Neural progenitor cell (in vitro differentiated cells): ENCODE measurements around the gene CLIC6. TPM values are rescaled to one million over a fixed set of nuclear protein-coding genes. Genes with fewer than 3 reads are reported as not detected.

ENCODE experiments used
- DNase-seq: peaks from one replicate; pipeline ENCODE4 v3.0.0-alpha.2; 2016; ENCODE audit warnings: low spot score
- H2AFZ ChIP-seq: fragments of 200-600 bp; sonication (generic); replicated peaks from 2 replicates; pipeline ENCODE4 v1.6.1; 2016; ENCODE audit warnings: antibody characterized with exemption
- H3F3A ChIP-seq: fragments of 200-600 bp; sonication (generic); 2 replicates; pipeline ENCODE4 v1.6.1; 2016; ENCODE audit warnings: antibody characterized with exemption, low read depth
- H3K27ac ChIP-seq: fragments of 200-600 bp; sonication (generic); 2 replicates; pipeline ENCODE4 v1.5.1; 2016; ENCODE audit warnings: mild to moderate bottlenecking
- H3K27me3 ChIP-seq: fragments of 200-600 bp; sonication (generic); 2 replicates; pipeline ENCODE4 v1.6.1; 2016; ENCODE audit warnings: mild to moderate bottlenecking, moderate library complexity
- H3K36me3 ChIP-seq: fragments of 200-600 bp; sonication (generic); 2 replicates; pipeline ENCODE4 v1.5.1; 2016
- H3K4me1 ChIP-seq: fragments of 200-600 bp; sonication (generic); 2 replicates; pipeline ENCODE4 v1.6.1; 2016; ENCODE audit warnings: mixed run types
- H3K4me2 ChIP-seq: fragments of 200-600 bp; sonication (generic); 2 replicates; pipeline ENCODE4 v1.6.1; 2016
- H3K4me3 ChIP-seq: fragments of 200-600 bp; sonication (generic); 2 replicates; pipeline ENCODE4 v1.5.1; 2016
- H3K79me2 ChIP-seq: fragments of 200-600 bp; sonication (generic); 2 replicates; pipeline ENCODE4 v1.6.1; 2016; ENCODE audit warnings: low read depth
- H3K9ac ChIP-seq: fragments of 200-600 bp; sonication (generic); 2 replicates; pipeline ENCODE4 v1.6.1; 2016
- H3K9me3 ChIP-seq: fragments of 200-600 bp; sonication (generic); 2 replicates; pipeline ENCODE4 v1.5.1; 2016; ENCODE audit warnings: low read depth
- H4K20me1 ChIP-seq: fragments of 200-600 bp; sonication (generic); 2 replicates; pipeline ENCODE4 v1.6.1; 2016; ENCODE audit warnings: low read depth
- H3K27ac Mint-ChIP-seq: 3 replicates; pipeline ENCODE4 v1.8.0; 2021; ENCODE audit warnings: mixed read lengths
- H3K27me3 Mint-ChIP-seq: 2 replicates; pipeline ENCODE4 v1.8.0; 2022; ENCODE audit warnings: low read depth, mild to moderate bottlenecking, inconsistent platforms, moderate library complexity, mixed read lengths; ENCODE audit not compliant: insufficient read depth
- H3K36me3 Mint-ChIP-seq: 3 replicates; pipeline ENCODE4 v1.8.0; 2021; ENCODE audit warnings: mixed read lengths
- H3K4me1 Mint-ChIP-seq: 3 replicates; pipeline ENCODE4 v1.8.0; 2021; ENCODE audit warnings: mixed read lengths
- H3K4me3 Mint-ChIP-seq: 3 replicates; pipeline ENCODE4 v1.8.0; 2021; ENCODE audit warnings: mild to moderate bottlenecking, moderate library complexity, mixed read lengths
- H3K9me3 Mint-ChIP-seq: 3 replicates; pipeline ENCODE4 v1.8.0; 2020; ENCODE audit warnings: mixed read lengths
- CTCF ChIP-seq: fragments of 200-600 bp; sonication (generic); IDR thresholded peaks from 2 replicates; pipeline ENCODE4 v1.5.1; 2017; ENCODE audit warnings: antibody characterized with exemption, mild to moderate bottlenecking
- EZH2 ChIP-seq: fragments of 200-600 bp; sonication (generic); IDR thresholded peaks from 2 replicates; pipeline ENCODE4 v1.6.1; 2017; ENCODE audit warnings: antibody characterized with exemption, mild to moderate bottlenecking, moderate library complexity
- EZH2phosphoT487 ChIP-seq: fragments of 200-600 bp; sonication (generic); IDR thresholded peaks from 2 replicates; pipeline ENCODE4 v1.6.1; 2017; ENCODE audit warnings: antibody characterized with exemption
- total RNA-seq: library from RNA; depleted of rRNA; stranded (reverse); fragments of >200 nt; gene quantifications from 2 replicates; pipeline ENCODE4 v1.2.3, GENCODE V29; 2015; ENCODE audit warnings: low replicate concordance

CLIC6 gene
- total RNA-seq, 1 donor from 2014 or later: 0.15 TPM

- Histone ChIP-seq H3K4me3 (no peak overlapping the region), H3K27ac (no peak overlapping the region), H3K79me2 (no peaks in the 10 kb centered on the region), H4K20me1 (no peaks in the 10 kb centered on the region), H3F3A (no peaks in the 10 kb centered on the region), H3K9me3 (no peaks in the 10 kb centered on the region), H3K9ac (no peak overlapping the region), H3K36me3 (no peaks in the 10 kb centered on the region), H3K4me2 (no peak overlapping the region), H3K27me3 (no peaks in the 10 kb centered on the region), H3K4me1 (peaks cover 14% of the 10 kb centered on the region), H2AFZ (no peak overlapping the region)
- peaks cover 2% of the 10 kb centered on the region for H3K36me3 Mint-ChIP-seq
- no peak overlapping the region for H3K4me3 Mint-ChIP-seq
- H3K27ac Mint-ChIP-seq: no peak overlapping the region
- no peak for DNase-seq
- peaks cover 26% of the 10 kb centered on the region for H3K4me1 Mint-ChIP-seq
- peaks cover 5% of the 10 kb centered on the region for H3K27me3 Mint-ChIP-seq
- peaks cover 20% of the 10 kb centered on the region for H3K9me3 Mint-ChIP-seq
- no peak for TF ChIP-seq EZH2phosphoT487
- TF ChIP-seq CTCF: no peak
- no peak for TF ChIP-seq EZH2
Observed at GRCh38 chr21:34695434-34695833, 26.6 kb downstream of the CLIC6 start.

- Mint-ChIP-seq H3K9me3 (peaks cover 20% of the 10 kb centered on the region), H3K27me3 (peaks cover 9% of the 10 kb centered on the region), H3K4me1 (peaks cover 22% of the 10 kb centered on the region), H3K27ac (no peak overlapping the region), H3K36me3 (peaks cover 2% of the 10 kb centered on the region), H3K4me3 (no peak overlapping the region)
- no peaks in the 10 kb centered on the region for H3F3A ChIP-seq
- no peak overlapping the region for H3K4me2 ChIP-seq
- H2AFZ ChIP-seq: no peak overlapping the region
- H3K27ac ChIP-seq: no peak overlapping the region
- no peak overlapping the region for H3K4me3 ChIP-seq
- H3K27me3 ChIP-seq: no peaks in the 10 kb centered on the region
- TF ChIP-seq CTCF (no peak), EZH2phosphoT487 (no peak), EZH2 (no peak)
- H3K79me2 ChIP-seq: no peaks in the 10 kb centered on the region
- H3K36me3 ChIP-seq: no peaks in the 10 kb centered on the region
- no peak overlapping the region for H3K9ac ChIP-seq
- DNase-seq: no peak
- no peaks in the 10 kb centered on the region for H4K20me1 ChIP-seq
- H3K9me3 ChIP-seq: no peaks in the 10 kb centered on the region
- peaks cover 14% of the 10 kb centered on the region for H3K4me1 ChIP-seq
Observed at GRCh38 chr21:34696121-34696520, 27.3 kb downstream of the CLIC6 start.

GRCh38 chr21:34697826-34698225 is 29.0 kb downstream of the CLIC6 start:
- H3K4me1 Mint-ChIP-seq: peaks cover 13% of the 10 kb centered on the region
- no peak overlapping the region for H3K4me3 Mint-ChIP-seq
- no peak overlapping the region for H2AFZ ChIP-seq
- H3F3A ChIP-seq: no peaks in the 10 kb centered on the region
- no peak overlapping the region for H3K27ac Mint-ChIP-seq
- H3K9me3 Mint-ChIP-seq: peaks cover 22% of the 10 kb centered on the region
- peaks cover 4% of the 10 kb centered on the region for H3K36me3 Mint-ChIP-seq
- H4K20me1 ChIP-seq: no peaks in the 10 kb centered on the region
- H3K9me3 ChIP-seq: no peaks in the 10 kb centered on the region
- peaks cover 7% of the 10 kb centered on the region for H3K4me1 ChIP-seq
- peaks cover 9% of the 10 kb centered on the region for H3K27me3 Mint-ChIP-seq
- no peak overlapping the region for H3K4me2 ChIP-seq
- no peaks in the 10 kb centered on the region for H3K79me2 ChIP-seq
- H3K27me3 ChIP-seq: no peaks in the 10 kb centered on the region
- H3K9ac ChIP-seq: no peak overlapping the region
- no peak overlapping the region for H3K4me3 ChIP-seq
- H3K27ac ChIP-seq: no peak overlapping the region
- DNase-seq: no peak
- TF ChIP-seq CTCF: no peak
- no peaks in the 10 kb centered on the region for H3K36me3 ChIP-seq
